GM18861 (cell line): ENCODE measurements around the gene RECK.
A peak's percentile ranks its signal among the peaks of the same experiment; 100 is the strongest.

Source experiments
- ATAC-seq: cut with Tn5 transposase; IDR thresholded peaks from one replicate; pipeline ENCODE4 v1.9.1; 2021; ENCODE audit not compliant: unreplicated experiment

The RECK gene

DNA sequence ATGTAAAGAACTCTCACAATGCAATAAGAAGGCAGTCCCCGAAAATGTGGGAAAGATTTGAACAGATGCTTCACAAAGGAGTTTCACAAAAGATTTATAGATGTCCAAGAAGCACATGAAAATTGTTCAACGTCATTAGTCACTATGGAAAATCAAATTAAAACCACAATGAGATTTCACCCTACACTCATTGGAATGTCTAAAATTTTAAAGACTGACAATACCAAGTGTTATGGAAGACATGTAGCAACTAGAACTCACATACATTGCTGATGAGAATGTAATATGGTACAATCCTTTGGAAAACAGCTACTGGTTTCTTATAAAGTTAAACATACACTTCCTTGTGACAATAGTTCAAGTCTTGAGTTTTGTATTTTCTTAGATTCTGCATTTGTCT lies 11.0 kb upstream of the RECK start:
- ATAC-seq: no peak

DNA sequence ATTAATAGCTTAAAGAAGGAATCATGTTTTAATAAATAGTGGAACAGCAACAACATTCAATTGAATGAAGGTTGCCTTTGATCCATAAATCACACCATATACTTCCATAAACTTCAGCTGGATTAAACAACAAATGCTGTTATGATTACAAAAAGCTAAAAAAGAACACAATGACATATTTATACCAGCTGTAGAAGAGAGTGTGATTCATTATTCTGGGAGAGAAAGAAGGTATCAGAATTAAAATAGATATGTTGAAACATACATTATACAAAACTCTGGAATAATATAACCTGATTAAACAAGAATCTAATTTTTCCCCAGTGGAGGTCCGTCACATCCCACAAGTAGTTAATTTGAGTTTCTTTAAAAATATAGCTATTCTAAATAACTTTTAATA lies 7.5 kb upstream of the RECK start:
- no peak for ATAC-seq

DNA sequence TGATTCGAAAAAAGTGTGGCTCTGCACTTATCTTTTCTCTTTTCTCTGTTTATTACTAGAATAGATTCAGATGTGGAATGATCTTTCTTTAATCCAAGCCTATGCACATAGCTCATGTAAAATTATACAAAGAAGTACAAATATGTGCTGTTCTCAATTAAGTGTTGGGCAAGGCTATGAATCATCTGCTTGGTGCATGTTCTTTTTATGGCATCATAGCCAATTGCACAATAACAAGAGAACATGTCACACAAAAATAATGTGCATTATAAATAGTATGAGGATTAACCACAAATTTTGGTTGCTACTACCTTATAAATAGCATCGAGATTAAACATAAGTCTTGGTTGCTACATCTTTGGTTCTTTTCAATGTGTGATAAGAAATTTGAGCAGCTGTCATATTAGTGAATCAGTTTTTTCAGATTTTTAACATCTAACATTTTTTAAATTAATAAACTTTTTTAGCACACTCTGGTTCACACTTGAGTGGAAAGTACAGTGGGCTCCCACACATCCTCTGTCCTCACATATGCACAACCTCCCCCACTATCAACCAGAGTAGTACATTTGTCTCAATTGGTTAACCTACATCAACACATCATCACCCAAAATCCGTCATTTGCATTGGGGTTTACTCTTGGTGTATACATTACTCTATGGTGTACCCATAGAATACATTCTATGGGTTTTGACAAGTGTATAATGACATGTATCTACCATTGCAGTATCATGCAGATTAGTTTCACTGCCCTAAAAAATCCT lies 6.8 kb upstream of the RECK start:
- no peak for ATAC-seq

DNA sequence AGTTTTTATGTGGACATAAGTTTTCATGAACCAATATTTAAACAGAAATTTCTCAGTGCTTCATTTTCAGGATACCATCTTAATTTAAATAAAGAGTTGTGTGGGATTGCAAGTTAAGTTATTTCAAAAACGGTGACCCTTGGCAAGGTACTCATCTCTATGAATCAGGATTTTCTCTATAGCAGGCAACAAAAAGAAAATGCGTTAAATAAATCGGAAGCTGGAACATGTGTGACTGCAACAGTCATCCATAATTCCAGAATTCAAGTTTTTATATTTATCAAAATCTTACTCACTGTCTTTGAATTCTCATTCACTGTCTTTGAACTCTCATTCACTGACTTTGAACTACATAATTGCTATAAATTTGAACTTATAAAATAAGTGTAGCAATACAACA lies 5.8 kb upstream of the RECK start:
- ATAC-seq: no peak

DNA sequence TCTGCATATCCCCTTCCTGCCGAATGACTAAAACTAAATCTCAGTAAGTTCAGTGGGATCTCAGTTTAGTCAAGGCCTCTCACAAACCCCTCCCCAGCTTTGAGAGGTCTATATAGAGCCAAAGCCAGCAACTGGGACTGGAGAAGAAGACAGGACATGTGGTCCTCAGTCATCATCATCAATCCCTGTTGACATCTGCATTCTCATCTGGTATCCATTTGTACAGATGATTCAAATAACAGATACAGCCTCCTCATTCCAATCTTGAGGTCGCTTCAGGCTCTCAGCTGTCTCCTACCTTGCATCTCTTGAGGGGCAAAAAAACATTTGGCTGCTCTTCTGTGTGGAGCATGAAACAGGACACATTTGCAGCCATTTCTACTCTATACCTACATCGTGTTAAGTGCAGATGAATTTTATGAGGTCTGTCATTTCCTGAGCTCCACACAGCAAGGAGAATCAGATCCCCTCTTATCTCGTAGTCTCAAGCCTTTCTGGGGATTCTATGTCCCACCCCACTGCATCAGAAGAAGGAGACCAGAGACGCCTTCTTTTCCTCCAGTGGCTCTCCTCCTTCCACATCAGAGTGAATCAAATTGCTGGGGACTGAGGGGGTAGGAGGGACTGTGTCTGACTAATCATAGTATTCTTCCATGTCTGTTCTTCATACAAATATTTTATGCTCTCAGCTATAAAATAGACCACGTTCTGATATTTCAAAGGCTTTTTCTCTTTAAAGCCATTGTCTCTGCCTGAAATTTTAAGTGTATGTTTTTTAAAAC lies 4.7 kb upstream of the RECK start:
- ATAC-seq: no peak

DNA sequence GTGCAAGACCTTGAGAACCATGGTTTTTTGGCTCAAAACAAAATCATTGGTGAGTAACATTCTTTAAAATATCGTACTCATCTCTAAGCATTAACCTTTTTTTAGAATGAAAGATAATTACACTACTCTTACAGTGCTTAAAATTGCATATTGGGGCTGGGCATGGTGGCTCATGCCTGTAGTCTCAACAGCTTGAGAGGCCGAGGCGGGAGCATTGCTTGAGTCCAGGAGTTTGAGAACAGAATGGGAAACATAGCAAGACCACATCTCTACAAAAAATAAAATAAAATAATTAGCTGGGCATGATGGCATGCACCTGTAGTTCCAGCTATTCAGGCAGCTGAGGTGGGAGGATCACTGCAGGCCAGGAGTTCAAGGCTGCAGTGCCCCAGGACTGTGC lies 2.9 kb upstream of the RECK start:
- ATAC-seq: no peak

DNA sequence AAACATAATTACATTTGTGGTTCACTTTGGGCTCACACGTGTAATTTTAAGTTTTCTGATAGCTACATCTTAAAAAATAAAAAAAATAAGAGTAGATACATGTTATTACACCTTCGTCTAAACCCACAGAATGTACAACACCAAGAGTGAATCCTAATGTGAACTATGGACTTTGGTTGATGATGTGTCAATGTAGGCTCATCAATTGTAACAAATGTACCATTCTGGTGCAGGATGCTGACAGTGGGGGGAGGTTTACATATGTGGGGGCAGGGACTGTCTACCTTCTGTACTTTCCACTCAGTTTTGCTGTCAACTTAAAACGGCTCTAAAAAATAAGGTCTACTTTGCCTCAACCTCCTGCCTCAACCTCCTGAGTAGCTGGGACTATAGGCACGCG lies 2.5 kb upstream of the RECK start:
- ATAC-seq: no peak

DNA sequence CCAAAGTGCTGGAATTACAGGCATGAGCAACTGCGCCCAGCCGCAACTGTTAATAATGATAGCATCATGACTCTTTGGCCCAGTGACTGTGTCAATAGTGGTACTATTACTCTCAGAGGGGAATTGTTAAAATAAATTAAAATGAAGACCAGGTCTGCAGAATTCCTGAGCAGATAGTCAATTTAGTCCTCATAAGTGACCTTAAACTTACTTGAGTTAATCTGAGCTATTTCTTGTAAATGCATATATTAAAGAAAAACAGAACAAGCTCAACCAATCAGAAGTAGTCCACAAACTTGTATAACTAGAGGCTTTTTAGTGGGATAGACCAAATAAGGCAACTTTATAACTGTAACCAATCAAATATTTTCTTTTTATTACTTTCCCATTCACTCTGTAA lies 1.7 kb upstream of the RECK start:
- no peak for ATAC-seq

DNA sequence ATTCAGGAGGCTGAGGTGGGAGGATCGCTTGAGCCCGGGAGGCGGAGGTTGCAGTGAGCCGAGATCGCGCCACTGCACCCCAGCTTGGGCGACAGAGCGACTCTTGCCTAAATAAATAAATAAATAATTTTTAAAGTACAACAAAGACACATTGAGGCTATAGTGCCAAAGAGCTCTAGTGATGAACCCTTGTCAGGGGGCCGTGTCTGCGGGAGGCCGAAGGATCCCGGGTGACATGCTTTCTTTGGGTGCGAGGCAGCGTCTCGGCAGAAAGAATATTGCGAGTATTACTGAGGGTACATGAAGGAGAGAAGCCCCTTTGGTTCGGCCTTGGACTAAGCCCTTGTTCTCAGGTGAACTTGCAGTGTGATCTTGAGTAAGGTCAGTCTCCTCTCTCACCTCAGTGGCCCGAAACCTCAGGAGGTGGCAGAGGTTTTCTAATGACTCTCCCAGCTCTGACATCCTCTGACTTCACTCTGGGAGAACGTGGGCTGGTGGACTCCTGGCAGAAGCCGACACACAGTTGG lies 397 bp upstream of the RECK start:
- no peak for ATAC-seq

DNA sequence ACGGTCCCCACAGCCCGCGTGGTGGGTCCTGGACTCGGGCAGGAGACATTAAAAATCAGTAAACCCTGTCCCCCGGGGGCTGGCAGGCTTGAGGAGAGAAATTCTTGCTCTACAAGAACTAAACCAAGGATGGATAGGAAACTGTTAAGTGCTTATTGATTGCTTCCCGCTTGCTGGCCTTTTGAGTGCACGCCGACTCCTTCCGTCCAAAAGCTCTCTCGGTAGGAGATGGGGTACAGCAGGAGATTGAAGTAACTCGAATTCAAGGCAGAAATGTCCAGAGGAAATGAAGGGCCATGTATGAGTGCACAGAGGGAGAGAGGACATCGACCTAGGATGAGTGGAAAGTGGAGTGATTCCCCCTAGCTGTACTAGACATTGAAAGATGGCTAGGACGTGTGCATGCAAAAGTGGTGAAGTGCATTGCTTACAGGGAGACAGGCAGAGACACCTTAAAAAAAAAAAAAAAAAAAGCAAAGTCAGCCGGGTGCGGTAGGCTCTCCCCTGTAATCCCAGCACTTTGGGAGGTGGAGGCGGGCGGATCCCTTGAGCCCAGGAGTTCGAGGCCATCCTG lies 923 bp downstream of the RECK start:
- ATAC-seq: no peak

DNA sequence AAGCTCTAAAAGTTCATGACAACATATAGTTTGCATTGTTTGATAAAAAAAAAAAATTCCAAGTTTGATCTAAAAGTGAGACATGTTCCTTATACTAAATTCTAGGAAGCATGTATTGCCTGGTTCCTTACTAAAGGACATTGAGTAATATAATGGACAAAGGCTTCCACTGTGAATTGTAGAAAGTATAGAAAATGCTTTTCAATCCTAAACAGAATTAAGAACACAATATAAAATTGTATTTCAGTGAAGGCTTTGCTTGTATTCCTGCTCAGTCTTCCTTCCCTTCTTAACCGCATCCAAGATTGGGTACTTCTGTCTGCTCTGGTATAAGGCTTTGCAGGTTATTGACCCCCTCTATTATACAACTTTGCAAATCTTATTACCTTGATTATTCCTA lies 2.4 kb downstream of the RECK start:
- no peak for ATAC-seq

DNA sequence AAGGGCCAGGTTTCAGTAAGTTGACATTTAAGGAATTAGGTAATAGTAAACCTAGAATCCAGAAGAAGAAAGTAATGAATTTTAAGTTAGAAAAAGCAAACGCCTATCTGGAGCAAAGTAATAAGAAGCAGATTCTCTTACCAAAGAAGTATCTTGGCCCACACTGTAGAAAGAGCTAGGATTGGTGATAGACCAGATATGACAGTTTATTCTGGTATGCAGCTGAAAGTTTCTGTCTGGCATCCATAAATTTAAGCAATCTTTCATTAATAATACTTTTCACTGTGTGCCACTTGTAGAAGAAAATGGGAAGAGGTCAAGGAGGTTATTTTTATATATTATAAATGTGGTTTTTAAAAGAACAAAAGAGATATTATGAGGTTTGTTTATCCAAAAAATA lies 3.0 kb downstream of the RECK start:
- ATAC-seq: no peak

DNA sequence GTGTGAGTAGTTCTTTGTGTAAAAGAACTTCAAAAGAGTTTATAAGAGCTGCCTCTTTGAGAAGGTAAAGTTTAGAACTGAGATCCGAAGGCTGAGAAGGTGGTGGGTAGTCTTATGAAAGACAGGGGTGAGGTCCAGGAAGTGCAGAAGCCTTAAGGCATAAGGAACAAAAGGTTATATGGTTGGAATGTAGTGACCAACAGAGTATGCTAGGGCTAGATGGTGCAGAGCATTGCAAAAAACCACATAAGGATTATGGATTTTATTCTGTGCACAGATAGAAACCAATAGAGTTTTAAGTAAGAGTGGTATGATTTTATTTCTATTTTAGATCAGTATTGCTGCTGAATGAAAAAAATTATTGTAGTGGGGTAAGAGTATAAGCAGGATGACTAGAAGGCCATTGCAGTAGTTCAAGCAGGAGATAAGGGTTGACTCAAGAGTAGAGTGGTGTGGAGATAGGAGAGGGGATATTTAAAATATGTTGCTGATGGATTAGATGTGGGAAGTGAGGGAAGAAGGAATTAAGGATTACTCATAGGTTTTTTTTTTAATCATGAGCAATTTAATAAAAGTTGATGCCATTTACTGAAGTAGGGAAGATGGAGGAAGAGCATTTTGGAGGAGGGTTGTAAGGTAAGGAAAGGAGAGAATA lies 3.7 kb downstream of the RECK start:
- ATAC-seq: no peak

DNA sequence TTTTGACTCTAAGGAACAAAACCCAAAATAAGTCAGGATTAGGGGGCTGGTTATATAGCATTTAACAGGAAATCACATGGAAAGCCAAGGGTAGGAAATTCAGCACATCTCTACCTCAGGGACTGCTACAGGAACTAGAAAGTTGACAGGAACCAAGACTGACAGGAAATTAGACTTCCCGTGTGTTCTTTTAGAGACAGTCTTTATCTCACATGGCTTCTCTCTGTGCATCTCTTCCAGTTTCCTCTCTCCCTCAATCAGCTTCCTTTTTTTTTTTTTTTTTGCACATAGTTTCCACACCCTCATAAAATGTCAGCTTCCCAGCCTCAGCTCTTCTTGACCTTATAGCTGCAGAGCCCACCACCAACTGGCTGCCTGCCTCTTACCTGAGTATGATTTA lies 4.8 kb downstream of the RECK start:
- no peak for ATAC-seq

DNA sequence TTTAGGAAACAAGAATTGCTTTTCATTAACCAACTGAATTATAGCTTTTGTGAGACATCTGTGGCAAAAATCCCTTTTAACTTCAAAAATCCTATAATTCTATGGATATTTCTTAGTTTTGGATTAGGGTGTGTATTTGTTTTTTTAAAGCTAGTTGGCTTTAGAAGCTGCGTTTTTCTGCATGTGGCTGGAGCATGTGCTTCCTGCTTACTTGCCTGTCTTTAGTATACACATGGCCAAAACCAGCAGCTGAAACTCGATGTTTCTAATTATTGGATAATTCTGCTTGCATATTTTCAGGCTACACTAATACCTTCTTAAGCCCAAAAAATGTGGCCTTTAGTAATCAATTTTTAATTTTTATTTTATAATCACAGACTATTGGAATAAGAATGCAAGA lies 8.9 kb downstream of the RECK start:
- no peak for ATAC-seq

DNA sequence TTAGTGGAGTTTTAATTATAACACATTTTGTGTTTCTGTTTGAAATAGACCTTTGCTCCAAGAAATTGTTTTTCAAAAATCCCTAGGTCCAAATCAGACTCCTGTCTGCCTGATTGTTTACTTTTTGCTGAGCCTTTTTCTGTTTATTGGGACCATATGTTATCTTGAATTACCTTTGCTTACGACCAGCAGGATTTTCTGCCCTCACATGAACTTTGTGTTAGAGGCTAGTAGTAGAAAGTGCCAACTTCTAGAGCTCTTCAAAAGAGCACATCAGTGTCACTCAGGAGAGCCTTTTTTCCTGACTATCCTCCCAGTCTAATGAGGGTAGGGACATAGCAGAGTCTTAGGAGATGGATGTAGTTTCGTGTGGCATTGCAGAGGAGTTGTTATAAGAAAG lies 10.2 kb downstream of the RECK start:
- no peak for ATAC-seq

DNA sequence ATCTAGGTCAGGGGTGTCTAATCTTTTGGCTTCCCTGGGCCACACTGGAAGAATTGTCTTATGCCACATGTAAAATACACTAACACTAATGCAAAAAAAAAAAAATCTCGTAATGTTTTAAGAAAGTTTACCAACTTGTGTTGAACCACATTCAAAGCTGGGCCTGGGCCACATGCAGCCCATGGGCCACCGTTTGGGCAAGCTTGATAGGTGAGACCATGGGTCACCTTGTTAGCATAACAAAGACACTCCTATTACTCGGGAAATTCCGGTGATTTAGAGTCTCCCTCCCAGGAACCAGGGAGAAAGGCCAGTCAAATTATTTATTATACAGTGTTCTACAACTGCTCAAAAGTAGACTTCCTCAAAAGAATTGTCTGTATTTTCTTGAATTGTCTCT lies 12.7 kb downstream of the RECK start:
- ATAC-seq: no peak

DNA sequence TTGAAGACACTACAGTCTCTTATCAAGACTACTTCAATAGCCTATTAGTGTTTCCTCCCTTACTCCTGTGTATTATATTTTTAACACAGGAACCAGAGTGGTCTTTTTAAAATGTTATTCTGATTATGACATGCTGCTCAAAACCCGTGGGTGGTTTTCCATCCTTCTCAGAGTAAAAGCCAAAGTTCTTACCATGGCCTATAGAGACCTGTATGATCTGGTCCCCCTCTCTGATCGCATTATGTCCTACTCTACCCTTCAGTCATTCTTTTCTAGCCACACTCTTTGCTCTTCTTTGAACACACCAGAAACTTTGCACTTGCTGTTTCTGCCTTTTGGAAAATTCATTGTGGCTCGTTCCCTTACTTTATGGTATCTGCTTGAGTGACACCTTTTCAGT lies 13.8 kb downstream of the RECK start:
- ATAC-seq: no peak

DNA sequence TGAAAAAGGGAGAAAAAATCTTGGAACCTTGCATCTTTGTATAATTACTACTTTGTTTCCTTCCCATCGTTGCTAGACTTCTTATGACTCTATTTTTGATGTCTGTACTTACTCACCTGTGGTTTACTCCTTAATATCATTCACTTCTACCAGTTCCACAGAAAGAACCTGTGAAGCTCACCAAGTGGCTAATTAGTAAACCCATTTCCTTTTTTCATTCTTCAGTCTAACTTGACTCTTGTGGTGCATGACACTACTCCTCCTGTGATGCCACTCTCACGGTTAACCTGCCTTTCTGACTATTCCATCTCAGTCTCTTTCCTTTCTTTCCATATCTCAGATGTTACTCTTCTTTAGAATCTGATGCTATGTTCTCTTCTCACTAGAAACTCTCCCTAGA lies 14.6 kb downstream of the RECK start:
- peak; percentile 83 for ATAC-seq

DNA sequence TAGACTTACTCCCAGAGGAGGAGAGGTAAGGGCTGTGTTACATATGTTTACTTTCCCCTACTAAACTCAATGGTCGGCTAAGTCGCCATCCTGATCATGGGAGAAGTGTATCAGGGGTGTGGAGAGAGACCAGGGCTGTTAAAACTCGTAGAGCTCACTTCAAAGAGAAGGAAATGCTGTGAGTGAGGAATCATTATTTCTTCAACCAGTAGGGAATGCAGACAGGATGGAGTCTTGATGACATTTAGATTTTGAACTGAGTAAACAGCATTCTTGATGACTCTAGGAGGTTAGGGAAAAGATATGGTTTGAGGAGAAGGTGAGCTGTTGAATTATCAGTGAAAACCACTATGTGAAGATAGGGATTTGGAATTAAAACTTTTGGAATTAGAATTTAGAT lies 17.3 kb downstream of the RECK start:
- ATAC-seq: no peak

DNA sequence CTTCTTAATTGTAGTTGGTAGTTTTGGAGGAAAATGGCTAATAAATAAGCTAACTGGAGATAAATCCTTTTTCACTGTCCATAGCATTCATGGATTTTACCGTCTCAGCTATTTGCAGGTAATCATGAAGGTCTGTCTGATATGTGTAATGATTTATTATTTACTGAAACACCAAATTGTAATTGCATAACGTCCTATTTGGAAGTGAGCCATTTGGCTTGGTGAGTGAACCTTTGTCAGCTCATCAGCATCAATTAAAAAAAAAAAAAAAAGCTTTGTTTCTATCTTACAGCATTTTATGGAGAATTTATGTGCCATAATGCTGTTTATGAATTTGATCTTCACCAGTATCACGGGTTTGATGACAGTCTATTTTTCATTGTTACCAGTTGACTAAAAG lies 20.2 kb downstream of the RECK start:
- ATAC-seq: no peak
